ENCODE results near the gene ABCA4. TPM values are rescaled to one million over a fixed set of nuclear protein-coding genes. Genes with fewer than 3 reads are reported as not detected.

ABCA4 gene
- total RNA-seq, 1 donor from 2014 or later = 0.49 TPM

- peak overlapping the region; percentile 55 for H3K27ac ChIP-seq
- H3K36me3 ChIP-seq = no peaks in the 10 kb centered on the region
- TF ChIP-seq, protein P1, sequence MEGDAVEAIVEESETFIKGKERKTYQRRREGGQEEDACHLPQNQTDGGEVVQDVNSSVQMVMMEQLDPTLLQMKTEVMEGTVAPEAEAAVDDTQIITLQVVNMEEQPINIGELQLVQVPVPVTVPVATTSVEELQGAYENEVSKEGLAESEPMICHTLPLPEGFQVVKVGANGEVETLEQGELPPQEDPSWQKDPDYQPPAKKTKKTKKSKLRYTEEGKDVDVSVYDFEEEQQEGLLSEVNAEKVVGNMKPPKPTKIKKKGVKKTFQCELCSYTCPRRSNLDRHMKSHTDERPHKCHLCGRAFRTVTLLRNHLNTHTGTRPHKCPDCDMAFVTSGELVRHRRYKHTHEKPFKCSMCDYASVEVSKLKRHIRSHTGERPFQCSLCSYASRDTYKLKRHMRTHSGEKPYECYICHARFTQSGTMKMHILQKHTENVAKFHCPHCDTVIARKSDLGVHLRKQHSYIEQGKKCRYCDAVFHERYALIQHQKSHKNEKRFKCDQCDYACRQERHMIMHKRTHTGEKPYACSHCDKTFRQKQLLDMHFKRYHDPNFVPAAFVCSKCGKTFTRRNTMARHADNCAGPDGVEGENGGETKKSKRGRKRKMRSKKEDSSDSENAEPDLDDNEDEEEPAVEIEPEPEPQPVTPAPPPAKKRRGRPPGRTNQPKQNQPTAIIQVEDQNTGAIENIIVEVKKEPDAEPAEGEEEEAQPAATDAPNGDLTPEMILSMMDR (IDR thresholded peaks at IDR 0.05) = no peak
- peak in 1 of 2 donors; percentile 34 for TF ChIP-seq POLR2AphosphoS5 (IDR thresholded peaks at IDR 0.05; ENCODE audit: insufficient read depth in 1 of 2, low read depth in 1 of 2)
- H3K4me1 ChIP-seq = peaks cover 32% of the 10 kb centered on the region
- no peak for DNase-seq (ENCODE audit: extremely low spot score in 2 of 2)
- H3K27me3 ChIP-seq = no peaks in the 10 kb centered on the region
- no peak overlapping the region for H3K4me3 ChIP-seq
- intact Hi-C loops (cut with DNase I) = no loop called here
- no peaks in the 10 kb centered on the region for H3K9me3 ChIP-seq
Measured at GRCh38 chr1:94044290-94044790, 76.6 kb downstream of the ABCA4 start.

GRCh38 chr1:94043738-94044289, 77.1 kb downstream of the ABCA4 start:
- Histone ChIP-seq H3K4me3 (no peak overlapping the region), H3K9me3 (no peaks in the 10 kb centered on the region), H3K4me1 (peaks cover 37% of the 10 kb centered on the region), H3K27ac (peak overlapping the region; percentile 55), H3K27me3 (no peaks in the 10 kb centered on the region), H3K36me3 (no peaks in the 10 kb centered on the region)
- intact Hi-C loops (cut with DNase I) = no loop called here
- no peak for DNase-seq (ENCODE audit: extremely low spot score in 2 of 2)
- TF ChIP-seq, protein P1 (IDR thresholded peaks at IDR 0.05) = no peak
- TF ChIP-seq POLR2A (IDR thresholded peaks at IDR 0.05) = no peak
- no peak for TF ChIP-seq POLR2AphosphoS5 (IDR thresholded peaks at IDR 0.05; ENCODE audit: insufficient read depth in 1 of 2, low read depth in 1 of 2)

DNA sequence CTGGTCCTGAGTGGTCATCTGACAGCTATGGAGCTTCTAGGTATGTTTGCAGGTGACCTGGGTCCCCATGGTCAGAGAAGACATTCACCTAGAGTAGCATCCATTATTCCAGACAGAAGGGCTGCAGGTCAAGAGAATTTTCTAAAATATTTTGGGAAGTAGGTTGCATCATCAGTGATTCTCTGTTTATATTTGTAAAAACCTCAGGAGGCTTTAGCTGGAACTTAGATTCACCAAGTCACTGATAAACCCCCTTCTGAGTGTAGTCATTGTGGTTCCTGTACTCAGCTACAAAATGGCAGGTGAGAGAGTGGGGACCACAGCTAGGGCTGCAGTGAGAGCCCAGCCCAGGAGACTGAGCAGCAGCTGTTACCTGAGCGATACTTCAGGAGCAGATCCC, 78.6 kb downstream of the ABCA4 start:
- H3K27me3 ChIP-seq = no peaks in the 10 kb centered on the region
- no peak overlapping the region for H3K27ac ChIP-seq
- DNase-seq (ENCODE audit: extremely low spot score in 2 of 2) = no peak
- TF ChIP-seq POLR2A (IDR thresholded peaks at IDR 0.05) (no peak), POLR2AphosphoS5 (IDR thresholded peaks at IDR 0.05; ENCODE audit: insufficient read depth in 1 of 2, low read depth in 1 of 2) (no peak)
- TF ChIP-seq, protein P1 (IDR thresholded peaks at IDR 0.05) = no peak
- no peak overlapping the region for H3K4me3 ChIP-seq
- H3K9me3 ChIP-seq = no peaks in the 10 kb centered on the region
- intact Hi-C loops (cut with DNase I) = no loop called here
- H3K36me3 ChIP-seq = no peaks in the 10 kb centered on the region
- peaks cover 51% of the 10 kb centered on the region for H3K4me1 ChIP-seq

DNA sequence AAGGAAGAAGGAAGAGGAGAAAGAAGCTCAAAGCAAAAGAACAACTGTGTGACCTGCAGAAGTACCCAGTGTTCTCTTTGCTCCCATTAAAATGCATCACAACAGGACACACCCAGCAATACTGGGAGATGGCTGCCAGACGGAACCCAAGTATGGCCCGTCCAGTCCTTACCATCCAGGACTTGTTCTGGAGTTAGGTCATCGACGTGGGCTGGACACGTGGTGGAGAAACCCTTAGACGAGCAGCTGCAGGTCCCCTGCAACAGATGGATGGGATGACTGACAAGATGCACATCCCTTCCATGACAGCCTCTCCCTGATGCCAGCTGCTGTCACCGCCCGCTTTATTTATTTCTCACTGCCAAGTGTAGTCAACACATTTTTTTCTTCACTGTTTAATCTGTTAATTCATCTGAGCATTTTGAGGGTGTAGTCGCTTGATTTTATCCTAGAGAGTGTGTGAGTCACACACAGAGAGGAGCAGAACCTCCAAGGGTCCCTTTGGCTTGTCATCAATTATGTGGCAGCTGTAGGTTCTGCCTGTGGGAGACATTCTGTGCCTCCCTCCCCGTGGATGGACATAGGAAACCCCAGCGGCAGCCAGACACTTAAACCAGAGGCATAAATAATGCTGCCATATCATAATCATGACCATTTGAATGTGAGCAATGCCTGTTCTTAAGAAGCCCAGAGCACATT, 80.9 kb downstream of the ABCA4 start:
- Histone ChIP-seq H3K4me1 (peaks cover 57% of the 10 kb centered on the region), H3K9me3 (no peaks in the 10 kb centered on the region), H3K4me3 (no peak overlapping the region), H3K36me3 (no peaks in the 10 kb centered on the region), H3K27me3 (no peaks in the 10 kb centered on the region), H3K27ac (peak overlapping the region; percentile 77)
- TF ChIP-seq POLR2AphosphoS5 (IDR thresholded peaks at IDR 0.05; ENCODE audit: insufficient read depth in 1 of 2, low read depth in 1 of 2) = peak in 1 of 2 donors; percentile 46
- TF ChIP-seq POLR2A (IDR thresholded peaks at IDR 0.05) = no peak
- intact Hi-C loops (cut with DNase I) = no loop called here
- no peak for DNase-seq (ENCODE audit: extremely low spot score in 2 of 2)

- Histone ChIP-seq H3K36me3 (no peaks in the 10 kb centered on the region), H3K27me3 (no peaks in the 10 kb centered on the region), H3K4me3 (no peak overlapping the region), H3K9me3 (no peaks in the 10 kb centered on the region), H3K27ac (peak overlapping the region; percentile 77), H3K4me1 (peaks cover 53% of the 10 kb centered on the region)
- intact Hi-C loops (cut with DNase I) = no loop called here
- no peak for DNase-seq (ENCODE audit: extremely low spot score in 2 of 2)
- TF ChIP-seq, protein P1 (IDR thresholded peaks at IDR 0.05) = peak; percentile 70 to 80 (median 72)
- no peak for TF ChIP-seq POLR2AphosphoS5 (IDR thresholded peaks at IDR 0.05; ENCODE audit: insufficient read depth in 1 of 2, low read depth in 1 of 2)
Measured at GRCh38 chr1:94039514-94039870, 81.5 kb downstream of the ABCA4 start.
